ENCODE results near the gene PDZRN4. TPM values are rescaled to one million over a fixed set of nuclear protein-coding genes. Genes with fewer than 3 reads are reported as not detected.

PDZRN4 gene
- total RNA-seq, 4 donors from 2014 or later = 43.9 to 75.2 (median 50.6) TPM

- no peak for DNase-seq (ENCODE audit: extremely low spot score)
- intact Hi-C loops (cut with DNase I) = no loop called here
- TF ChIP-seq POLR2AphosphoS5 (IDR thresholded peaks at IDR 0.05) (no peak), CTCF (IDR thresholded peaks at IDR 0.05) (no peak), POLR2A (IDR thresholded peaks at IDR 0.05; ENCODE audit: low read depth) (no peak), EP300 (IDR thresholded peaks at IDR 0.05) (no peak)
- Histone ChIP-seq H3K36me3 (no peaks in the 10 kb centered on the region), H3K9me3 (no peaks in the 10 kb centered on the region), H3K27ac (replicated peaks in 1 of 4) (no peak overlapping the region), H3K27me3 (no peaks in the 10 kb centered on the region), H3K4me1 (peaks cover 0 to 5% (median 0%) of the 10 kb centered on the region in 4 donors), H3K4me3 (no peak overlapping the region)
- WGBS = 74% methylated on average over 4 of the region's 4 CpGs
These were observed 278.2 kb downstream of the PDZRN4 start for GRCh38 chr12:41466300-41466699.

GRCh38 chr12:41466802-41467201 lies 278.7 kb downstream of the PDZRN4 start:
- no peak overlapping the region for H3K4me3 ChIP-seq
- H3K27ac ChIP-seq (replicated peaks in 1 of 4) = no peak overlapping the region
- intact Hi-C loops (cut with DNase I) = no loop called here
- no peaks in the 10 kb centered on the region for H3K9me3 ChIP-seq
- 90% methylated on average over 5 of the region's 5 CpGs for WGBS
- H3K4me1 ChIP-seq = peaks cover 0 to 5% (median 0%) of the 10 kb centered on the region in 4 donors
- no peaks in the 10 kb centered on the region for H3K27me3 ChIP-seq
- DNase-seq (ENCODE audit: extremely low spot score) = no peak
- TF ChIP-seq POLR2AphosphoS5 (IDR thresholded peaks at IDR 0.05) = no peak
- TF ChIP-seq POLR2A (IDR thresholded peaks at IDR 0.05; ENCODE audit: low read depth) = no peak
- TF ChIP-seq CTCF (IDR thresholded peaks at IDR 0.05) = no peak
- TF ChIP-seq EP300 (IDR thresholded peaks at IDR 0.05) = no peak
- no peaks in the 10 kb centered on the region for H3K36me3 ChIP-seq

- WGBS = 94% methylated on average over 1 of the region's 1 CpG
- TF ChIP-seq POLR2A (IDR thresholded peaks at IDR 0.05; ENCODE audit: low read depth) (no peak), EP300 (IDR thresholded peaks at IDR 0.05) (no peak), CTCF (IDR thresholded peaks at IDR 0.05) (no peak), POLR2AphosphoS5 (IDR thresholded peaks at IDR 0.05) (no peak)
- H3K9me3 ChIP-seq = no peaks in the 10 kb centered on the region
- H3K27me3 ChIP-seq = no peaks in the 10 kb centered on the region
- H3K4me1 ChIP-seq = peaks cover 0 to 5% (median 0%) of the 10 kb centered on the region in 4 donors
- no peaks in the 10 kb centered on the region for H3K36me3 ChIP-seq
- DNase-seq (ENCODE audit: extremely low spot score) = no peak
- H3K27ac ChIP-seq (replicated peaks in 1 of 4) = no peak overlapping the region
- H3K4me3 ChIP-seq = no peak overlapping the region
- intact Hi-C loops (cut with DNase I) = no loop called here
These were observed 279.6 kb downstream of the PDZRN4 start for GRCh38 chr12:41467591-41468325.

- Histone ChIP-seq H3K9me3 (no peaks in the 10 kb centered on the region), H3K36me3 (no peaks in the 10 kb centered on the region), H3K4me3 (no peak overlapping the region), H3K27ac (replicated peaks in 1 of 4) (no peak overlapping the region), H3K27me3 (no peaks in the 10 kb centered on the region), H3K4me1 (peaks cover 0 to 5% (median 0%) of the 10 kb centered on the region in 4 donors)
- 82% methylated on average over 3 of the region's 3 CpGs for WGBS
- no peak for DNase-seq (ENCODE audit: extremely low spot score)
- TF ChIP-seq CTCF (IDR thresholded peaks at IDR 0.05) (no peak), EP300 (IDR thresholded peaks at IDR 0.05) (no peak), POLR2AphosphoS5 (IDR thresholded peaks at IDR 0.05) (no peak), POLR2A (IDR thresholded peaks at IDR 0.05; ENCODE audit: low read depth) (no peak)
- intact Hi-C loops (cut with DNase I) = no loop called here
These were observed 280.2 kb downstream of the PDZRN4 start for GRCh38 chr12:41468341-41468740.

Measured in esophagus muscularis mucosa (tissue), 4 donors.